Gastroesophageal sphincter (tissue), 3 donors: Measurements from ENCODE around the gene MRPL11.

Source experiments
- POLR2AphosphoS5 ChIP-seq: sonication (generic); formaldehyde crosslinking; IDR thresholded peaks from one replicate; pipeline ENCODE4 v1.6.1; 2017; ENCODE audit warnings: antibody characterized with exemption
- TF ChIP-seq, protein P1 (sequence below), 4 experiments: fragments of 200-600 bp in 2 of 4; fragments of 450-650 bp in 2 of 4; sonication (generic) in 1 of 4; IDR thresholded peaks; one replicate each; pipeline ENCODE4 v1.5.1; 2017 to 2019; ENCODE audit warnings: antibody characterized with exemption in 4 of 4, mild to moderate bottlenecking in 2 of 4, moderate library complexity in 2 of 4

DNA sequence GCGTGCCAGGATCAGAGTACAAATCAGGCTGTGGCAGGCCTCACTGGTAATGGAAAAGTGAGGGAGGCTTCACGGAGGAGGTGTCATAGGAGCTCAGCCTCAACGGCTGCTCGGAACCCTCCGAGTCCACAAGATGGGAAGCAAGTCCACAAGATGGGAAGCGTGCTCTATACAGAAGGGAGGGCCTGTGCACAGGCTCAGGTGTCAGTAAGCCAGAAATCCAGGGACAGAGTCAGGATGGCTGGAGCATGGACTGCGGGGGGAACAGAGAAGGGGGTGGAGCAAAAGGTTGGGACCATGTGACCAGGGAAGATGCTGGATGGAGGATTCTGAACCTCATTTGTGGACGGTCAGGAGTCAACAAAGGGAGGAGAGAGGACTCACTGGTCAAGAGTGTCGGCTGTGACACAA, 38.2 kb upstream of the MRPL11 start:
- TF ChIP-seq, protein P1, sequence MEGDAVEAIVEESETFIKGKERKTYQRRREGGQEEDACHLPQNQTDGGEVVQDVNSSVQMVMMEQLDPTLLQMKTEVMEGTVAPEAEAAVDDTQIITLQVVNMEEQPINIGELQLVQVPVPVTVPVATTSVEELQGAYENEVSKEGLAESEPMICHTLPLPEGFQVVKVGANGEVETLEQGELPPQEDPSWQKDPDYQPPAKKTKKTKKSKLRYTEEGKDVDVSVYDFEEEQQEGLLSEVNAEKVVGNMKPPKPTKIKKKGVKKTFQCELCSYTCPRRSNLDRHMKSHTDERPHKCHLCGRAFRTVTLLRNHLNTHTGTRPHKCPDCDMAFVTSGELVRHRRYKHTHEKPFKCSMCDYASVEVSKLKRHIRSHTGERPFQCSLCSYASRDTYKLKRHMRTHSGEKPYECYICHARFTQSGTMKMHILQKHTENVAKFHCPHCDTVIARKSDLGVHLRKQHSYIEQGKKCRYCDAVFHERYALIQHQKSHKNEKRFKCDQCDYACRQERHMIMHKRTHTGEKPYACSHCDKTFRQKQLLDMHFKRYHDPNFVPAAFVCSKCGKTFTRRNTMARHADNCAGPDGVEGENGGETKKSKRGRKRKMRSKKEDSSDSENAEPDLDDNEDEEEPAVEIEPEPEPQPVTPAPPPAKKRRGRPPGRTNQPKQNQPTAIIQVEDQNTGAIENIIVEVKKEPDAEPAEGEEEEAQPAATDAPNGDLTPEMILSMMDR (IDR thresholded peaks at IDR 0.05), result no peak
- TF ChIP-seq POLR2AphosphoS5, result no peak
